Cortex of kidney (tissue), 1 donor: Measurements from ENCODE around the gene SLC25A27.

Experiments
- DNase-seq: peaks from one replicate; lab custom pipeline; 2025; lab: John Stamatoyannopoulos, UW

SLC25A27 gene

GRCh38 chr6:46719099-46719498, 66.3 kb downstream of the SLC25A27 start:
- no peak for DNase-seq

- no peak for DNase-seq
Measured at GRCh38 chr6:46720401-46720800, 67.6 kb downstream of the SLC25A27 start.
